HL-60 (cell line): ENCODE measurements around the gene ASCC3.

Experiments
- DNase-seq, 2 experiments: peaks; one replicate each; pipeline ENCODE4 v3.0.0-alpha.2; 2010 to 2020; ENCODE audit warnings: low read depth in 1 of 2, low spot score in 1 of 2
- H3K27ac ChIP-seq: fragments of 250-450 bp; sonication (Bioruptor Pico); replicated peaks from 2 replicates; pipeline ENCODE4 v1.5.1; 2020; ENCODE audit warnings: mild to moderate bottlenecking, moderate library complexity
- H3K27me3 ChIP-seq: fragments of 250-450 bp; sonication (Bioruptor Pico); 2 replicates; pipeline ENCODE4 v1.5.1; 2021; ENCODE audit warnings: mild to moderate bottlenecking, moderate library complexity; ENCODE audit not compliant: insufficient read depth, poor library complexity, severe bottlenecking
- H3K4me3 ChIP-seq: replicated peaks from 2 replicates; pipeline ENCODE4 v1.5.1; 2011; ENCODE audit warnings: mild to moderate bottlenecking, control low read depth, low read length; ENCODE audit not compliant: insufficient read depth
- GABPA ChIP-seq: IDR thresholded peaks from 2 replicates; pipeline ENCODE4 v1.6.1; 2012; ENCODE audit warnings: low read depth
- POLR2AphosphoS5 ChIP-seq: IDR thresholded peaks from 2 replicates; pipeline ENCODE4 v1.6.1; 2012; ENCODE audit warnings: low read depth
- SPI1 ChIP-seq: IDR thresholded peaks from 2 replicates; pipeline ENCODE4 v1.6.1; 2012; ENCODE audit warnings: low read depth, mild to moderate bottlenecking, borderline replicate concordance
- TF ChIP-seq, protein P1 (sequence below): IDR thresholded peaks from 2 replicates; pipeline ENCODE4 v1.6.1; 2012; ENCODE audit warnings: low read depth; ENCODE audit not compliant: insufficient replicate concordance
- TF ChIP-seq, protein P2 (sequence below): IDR thresholded peaks from one replicate; pipeline ENCODE4 v1.5.1; 2011; ENCODE audit warnings: low read length, control low read depth, inconsistent platforms; ENCODE audit not compliant: insufficient read depth

ASCC3 gene

DNA sequence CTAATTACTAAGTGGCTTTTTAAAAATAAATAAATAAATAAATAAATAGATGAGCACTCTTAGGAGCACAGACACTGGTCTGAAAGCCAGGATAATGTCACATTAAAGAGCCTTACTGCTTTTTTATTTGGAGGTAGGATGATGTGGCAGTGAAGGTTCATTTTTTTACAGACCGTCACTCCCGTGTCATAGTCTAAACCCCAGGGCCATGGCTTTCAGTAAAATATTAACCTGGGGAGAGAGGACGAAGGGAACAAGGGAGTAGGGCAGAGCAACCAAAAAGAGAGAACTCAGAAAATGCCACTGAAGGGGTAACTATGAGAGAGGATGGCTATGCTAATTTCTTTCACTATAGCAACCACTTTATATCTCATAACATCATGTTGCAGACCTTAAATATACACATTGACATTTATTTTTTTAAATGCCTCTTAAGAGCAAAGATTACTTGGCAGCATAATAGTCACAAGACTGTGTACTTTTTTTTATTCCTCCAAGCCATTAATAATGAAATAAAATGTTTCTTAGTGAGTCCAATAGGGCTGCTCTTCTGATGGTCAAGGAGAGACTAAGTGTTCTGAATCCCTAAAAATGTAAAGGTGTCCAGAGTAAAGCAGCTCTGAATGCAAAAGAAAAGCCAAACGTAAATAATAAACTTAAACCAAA is 315.6 kb downstream of the ASCC3 start:
- DNase-seq: no peak

DNA sequence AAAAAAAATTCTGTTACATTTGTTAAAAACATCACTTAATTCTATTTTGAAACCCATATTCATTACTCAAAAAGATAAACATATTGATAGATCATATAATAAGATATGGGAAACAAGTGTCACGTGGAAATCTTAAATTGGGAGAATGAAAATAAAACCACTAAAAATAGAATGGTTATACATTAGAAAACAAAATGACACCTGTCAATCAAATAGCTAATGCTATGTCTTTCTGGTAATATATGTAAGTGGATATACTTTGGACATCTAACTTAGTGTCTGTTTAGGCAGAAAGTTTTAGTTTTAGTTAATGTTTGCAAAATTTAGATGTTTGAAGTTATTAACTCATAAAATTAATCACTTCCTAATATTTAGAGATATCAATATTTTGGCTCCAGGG is 321.3 kb downstream of the ASCC3 start:
- Histone ChIP-seq H3K27ac (no peak overlapping the region), H3K4me3 (no peak overlapping the region), H3K27me3 (no peaks in the 10 kb centered on the region)
- no peak for TF ChIP-seq SPI1
- no peak for TF ChIP-seq GABPA
- TF ChIP-seq, protein P1, sequence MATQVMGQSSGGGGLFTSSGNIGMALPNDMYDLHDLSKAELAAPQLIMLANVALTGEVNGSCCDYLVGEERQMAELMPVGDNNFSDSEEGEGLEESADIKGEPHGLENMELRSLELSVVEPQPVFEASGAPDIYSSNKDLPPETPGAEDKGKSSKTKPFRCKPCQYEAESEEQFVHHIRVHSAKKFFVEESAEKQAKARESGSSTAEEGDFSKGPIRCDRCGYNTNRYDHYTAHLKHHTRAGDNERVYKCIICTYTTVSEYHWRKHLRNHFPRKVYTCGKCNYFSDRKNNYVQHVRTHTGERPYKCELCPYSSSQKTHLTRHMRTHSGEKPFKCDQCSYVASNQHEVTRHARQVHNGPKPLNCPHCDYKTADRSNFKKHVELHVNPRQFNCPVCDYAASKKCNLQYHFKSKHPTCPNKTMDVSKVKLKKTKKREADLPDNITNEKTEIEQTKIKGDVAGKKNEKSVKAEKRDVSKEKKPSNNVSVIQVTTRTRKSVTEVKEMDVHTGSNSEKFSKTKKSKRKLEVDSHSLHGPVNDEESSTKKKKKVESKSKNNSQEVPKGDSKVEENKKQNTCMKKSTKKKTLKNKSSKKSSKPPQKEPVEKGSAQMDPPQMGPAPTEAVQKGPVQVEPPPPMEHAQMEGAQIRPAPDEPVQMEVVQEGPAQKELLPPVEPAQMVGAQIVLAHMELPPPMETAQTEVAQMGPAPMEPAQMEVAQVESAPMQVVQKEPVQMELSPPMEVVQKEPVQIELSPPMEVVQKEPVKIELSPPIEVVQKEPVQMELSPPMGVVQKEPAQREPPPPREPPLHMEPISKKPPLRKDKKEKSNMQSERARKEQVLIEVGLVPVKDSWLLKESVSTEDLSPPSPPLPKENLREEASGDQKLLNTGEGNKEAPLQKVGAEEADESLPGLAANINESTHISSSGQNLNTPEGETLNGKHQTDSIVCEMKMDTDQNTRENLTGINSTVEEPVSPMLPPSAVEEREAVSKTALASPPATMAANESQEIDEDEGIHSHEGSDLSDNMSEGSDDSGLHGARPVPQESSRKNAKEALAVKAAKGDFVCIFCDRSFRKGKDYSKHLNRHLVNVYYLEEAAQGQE: no peak
- TF ChIP-seq, protein P2, sequence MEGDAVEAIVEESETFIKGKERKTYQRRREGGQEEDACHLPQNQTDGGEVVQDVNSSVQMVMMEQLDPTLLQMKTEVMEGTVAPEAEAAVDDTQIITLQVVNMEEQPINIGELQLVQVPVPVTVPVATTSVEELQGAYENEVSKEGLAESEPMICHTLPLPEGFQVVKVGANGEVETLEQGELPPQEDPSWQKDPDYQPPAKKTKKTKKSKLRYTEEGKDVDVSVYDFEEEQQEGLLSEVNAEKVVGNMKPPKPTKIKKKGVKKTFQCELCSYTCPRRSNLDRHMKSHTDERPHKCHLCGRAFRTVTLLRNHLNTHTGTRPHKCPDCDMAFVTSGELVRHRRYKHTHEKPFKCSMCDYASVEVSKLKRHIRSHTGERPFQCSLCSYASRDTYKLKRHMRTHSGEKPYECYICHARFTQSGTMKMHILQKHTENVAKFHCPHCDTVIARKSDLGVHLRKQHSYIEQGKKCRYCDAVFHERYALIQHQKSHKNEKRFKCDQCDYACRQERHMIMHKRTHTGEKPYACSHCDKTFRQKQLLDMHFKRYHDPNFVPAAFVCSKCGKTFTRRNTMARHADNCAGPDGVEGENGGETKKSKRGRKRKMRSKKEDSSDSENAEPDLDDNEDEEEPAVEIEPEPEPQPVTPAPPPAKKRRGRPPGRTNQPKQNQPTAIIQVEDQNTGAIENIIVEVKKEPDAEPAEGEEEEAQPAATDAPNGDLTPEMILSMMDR: no peak
- no peak for TF ChIP-seq POLR2AphosphoS5
- DNase-seq: no peak

More for the DNA sequence above, 315.6 kb downstream of the ASCC3 start:
- Histone ChIP-seq H3K4me3 (no peak overlapping the region), H3K27ac (no peak overlapping the region), H3K27me3 (no peaks in the 10 kb centered on the region)
- TF ChIP-seq GABPA (no peak), POLR2AphosphoS5 (no peak), SPI1 (no peak)
- TF ChIP-seq, protein P1: no peak
- TF ChIP-seq, protein P2: no peak

DNA sequence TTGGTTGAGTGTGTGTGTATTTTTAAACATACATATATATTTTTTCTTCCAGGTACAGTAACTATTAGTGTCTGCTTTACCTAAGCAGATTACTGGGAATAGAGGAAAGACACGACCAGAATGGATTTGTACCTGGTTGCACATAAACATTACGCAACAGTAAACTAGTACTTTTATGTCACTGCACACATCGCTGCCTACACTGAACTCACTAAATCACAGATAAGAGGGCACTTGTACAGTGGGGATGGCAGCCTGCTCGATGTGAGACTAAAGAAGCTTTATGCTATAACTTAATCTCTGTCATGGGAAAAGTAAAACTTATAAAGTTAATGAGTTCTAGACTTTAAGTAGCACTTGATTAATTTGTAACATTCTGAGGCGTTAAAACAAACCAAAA is 326.9 kb downstream of the ASCC3 start:
- H3K4me3 ChIP-seq: no peak overlapping the region
- no peak for DNase-seq
- TF ChIP-seq GABPA (no peak), POLR2AphosphoS5 (no peak), SPI1 (no peak)
- TF ChIP-seq, protein P1: no peak
- TF ChIP-seq, protein P2: no peak
- H3K27ac ChIP-seq: no peak overlapping the region
- H3K27me3 ChIP-seq: no peaks in the 10 kb centered on the region
